ENCODE measurements around the gene KPTN.

DNA sequence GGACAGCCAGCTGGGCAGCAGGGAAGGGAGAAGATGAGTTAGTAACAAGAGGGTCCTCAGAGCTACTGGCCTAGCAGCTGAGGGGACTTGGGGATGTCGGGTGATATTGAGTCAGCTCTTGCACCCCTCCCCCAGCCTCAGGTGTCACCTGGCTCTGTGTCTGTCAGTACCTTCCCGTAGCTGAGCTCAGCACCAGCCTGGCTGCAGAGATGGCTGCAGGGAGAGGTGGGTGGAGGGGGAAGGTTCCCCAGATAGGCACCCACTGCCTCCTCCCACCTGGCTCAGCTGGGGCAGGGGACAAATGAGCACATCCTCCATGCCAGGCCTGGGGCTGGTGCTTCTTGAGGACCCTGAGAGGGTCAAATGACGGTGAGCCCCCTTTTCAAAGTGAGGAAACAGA, 6.8 kb upstream of the KPTN start:
- TF ChIP-seq, protein P1, sequence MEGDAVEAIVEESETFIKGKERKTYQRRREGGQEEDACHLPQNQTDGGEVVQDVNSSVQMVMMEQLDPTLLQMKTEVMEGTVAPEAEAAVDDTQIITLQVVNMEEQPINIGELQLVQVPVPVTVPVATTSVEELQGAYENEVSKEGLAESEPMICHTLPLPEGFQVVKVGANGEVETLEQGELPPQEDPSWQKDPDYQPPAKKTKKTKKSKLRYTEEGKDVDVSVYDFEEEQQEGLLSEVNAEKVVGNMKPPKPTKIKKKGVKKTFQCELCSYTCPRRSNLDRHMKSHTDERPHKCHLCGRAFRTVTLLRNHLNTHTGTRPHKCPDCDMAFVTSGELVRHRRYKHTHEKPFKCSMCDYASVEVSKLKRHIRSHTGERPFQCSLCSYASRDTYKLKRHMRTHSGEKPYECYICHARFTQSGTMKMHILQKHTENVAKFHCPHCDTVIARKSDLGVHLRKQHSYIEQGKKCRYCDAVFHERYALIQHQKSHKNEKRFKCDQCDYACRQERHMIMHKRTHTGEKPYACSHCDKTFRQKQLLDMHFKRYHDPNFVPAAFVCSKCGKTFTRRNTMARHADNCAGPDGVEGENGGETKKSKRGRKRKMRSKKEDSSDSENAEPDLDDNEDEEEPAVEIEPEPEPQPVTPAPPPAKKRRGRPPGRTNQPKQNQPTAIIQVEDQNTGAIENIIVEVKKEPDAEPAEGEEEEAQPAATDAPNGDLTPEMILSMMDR (IDR thresholded peaks at IDR 0.05), result no peak
- TF ChIP-seq POLR2A (IDR thresholded peaks at IDR 0.05), result no peak
